Type B pancreatic cell (in vitro differentiated cells): ENCODE results near the gene CDC40. TPM values are rescaled to one million over a fixed set of nuclear protein-coding genes. Genes with fewer than 3 reads are reported as not detected.

Source experiments
- DNase-seq: peaks from one replicate; pipeline ENCODE4 v3.0.0; 2021; ENCODE audit warnings: mixed read lengths; ENCODE audit not compliant: unreplicated experiment; ENCODE audit errors: extremely low spot score
- H3K27ac Mint-ChIP-seq: 2 replicates; pipeline ENCODE4 v1.8.0; 2021; ENCODE audit warnings: mild to moderate bottlenecking, mixed read lengths
- H3K27me3 Mint-ChIP-seq: 2 replicates; pipeline ENCODE4 v1.8.0; 2021; ENCODE audit warnings: mixed read lengths
- H3K36me3 Mint-ChIP-seq: 2 replicates; pipeline ENCODE4 v1.8.0; 2021; ENCODE audit warnings: mixed read lengths
- H3K4me1 Mint-ChIP-seq: one replicate; pipeline ENCODE4 v1.8.0; 2021; ENCODE audit warnings: mixed read lengths; ENCODE audit not compliant: unreplicated experiment
- H3K4me3 Mint-ChIP-seq: 2 replicates; pipeline ENCODE4 v1.8.0; 2021; ENCODE audit warnings: mild to moderate bottlenecking, mixed read lengths
- H3K9me3 Mint-ChIP-seq: 2 replicates; pipeline ENCODE4 v1.8.0; 2021; ENCODE audit warnings: mixed read lengths
- total RNA-seq: library from RNA; stranded (reverse); gene quantifications from 2 replicates; pipeline ENCODE4 v1.2.1, GENCODE V29; 2021; ENCODE audit warnings: low replicate concordance
- TF ChIP-seq, protein P1 (sequence below): fragments of 200-600 bp; sonication (generic); conservative IDR thresholded peaks from 2 replicates; pipeline ENCODE4 v1.5.0; 2021; ENCODE audit warnings: antibody characterized with exemption, mild to moderate bottlenecking

Gene CDC40
- total RNA-seq, 1 donor from 2014 or later = 42.8 TPM

DNA sequence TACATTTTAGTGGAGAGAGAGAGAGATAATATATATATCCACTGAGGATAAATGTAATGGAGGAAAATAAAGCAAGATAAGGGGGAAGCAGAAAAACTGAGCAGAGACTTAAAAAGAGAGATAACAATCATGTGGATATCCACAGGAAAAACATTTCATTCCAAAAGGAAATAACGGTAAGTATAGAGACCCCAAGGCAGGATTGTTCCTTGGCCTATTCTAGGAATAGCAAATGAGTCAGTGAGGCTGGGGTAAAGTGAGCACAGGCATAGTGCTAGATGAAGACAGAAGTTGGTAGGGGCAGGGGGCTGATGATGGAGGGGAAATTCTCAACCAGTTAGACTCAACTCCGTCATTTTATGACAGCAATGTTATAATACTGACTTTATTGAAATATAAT is 11.2 kb downstream of the CDC40 start:
- TF ChIP-seq, protein P1, sequence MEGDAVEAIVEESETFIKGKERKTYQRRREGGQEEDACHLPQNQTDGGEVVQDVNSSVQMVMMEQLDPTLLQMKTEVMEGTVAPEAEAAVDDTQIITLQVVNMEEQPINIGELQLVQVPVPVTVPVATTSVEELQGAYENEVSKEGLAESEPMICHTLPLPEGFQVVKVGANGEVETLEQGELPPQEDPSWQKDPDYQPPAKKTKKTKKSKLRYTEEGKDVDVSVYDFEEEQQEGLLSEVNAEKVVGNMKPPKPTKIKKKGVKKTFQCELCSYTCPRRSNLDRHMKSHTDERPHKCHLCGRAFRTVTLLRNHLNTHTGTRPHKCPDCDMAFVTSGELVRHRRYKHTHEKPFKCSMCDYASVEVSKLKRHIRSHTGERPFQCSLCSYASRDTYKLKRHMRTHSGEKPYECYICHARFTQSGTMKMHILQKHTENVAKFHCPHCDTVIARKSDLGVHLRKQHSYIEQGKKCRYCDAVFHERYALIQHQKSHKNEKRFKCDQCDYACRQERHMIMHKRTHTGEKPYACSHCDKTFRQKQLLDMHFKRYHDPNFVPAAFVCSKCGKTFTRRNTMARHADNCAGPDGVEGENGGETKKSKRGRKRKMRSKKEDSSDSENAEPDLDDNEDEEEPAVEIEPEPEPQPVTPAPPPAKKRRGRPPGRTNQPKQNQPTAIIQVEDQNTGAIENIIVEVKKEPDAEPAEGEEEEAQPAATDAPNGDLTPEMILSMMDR = no peak
- H3K27me3 Mint-ChIP-seq = no peaks in the 10 kb centered on the region

DNA sequence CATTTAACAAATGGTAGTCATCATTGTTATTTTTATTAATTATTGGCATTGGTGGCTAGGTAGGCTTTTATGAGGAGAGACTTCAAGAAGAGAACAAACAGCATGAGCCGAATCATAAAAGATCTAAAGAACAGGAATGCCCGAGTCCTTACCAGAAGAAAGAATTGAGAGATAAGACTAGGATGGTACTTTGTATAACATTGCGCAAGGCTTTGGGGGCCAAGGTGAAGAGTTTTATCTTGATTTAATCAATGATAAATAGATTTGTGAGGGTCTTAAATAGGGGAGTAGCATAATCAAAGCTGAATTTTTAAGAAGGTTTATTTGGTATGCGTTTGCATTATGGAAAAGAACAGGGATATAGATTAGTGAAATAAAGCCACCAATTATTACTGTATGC is 15.4 kb downstream of the CDC40 start:
- TF ChIP-seq, protein P1 = no peak
- DNase-seq = no peak
- no peaks in the 10 kb centered on the region for H3K9me3 Mint-ChIP-seq
- no peak overlapping the region for H3K4me3 Mint-ChIP-seq
- H3K27ac Mint-ChIP-seq = no peak overlapping the region
- no peaks in the 10 kb centered on the region for H3K27me3 Mint-ChIP-seq
- H3K36me3 Mint-ChIP-seq = peaks cover 9% of the 10 kb centered on the region
- peaks cover 6% of the 10 kb centered on the region for H3K4me1 Mint-ChIP-seq

More for the DNA sequence above, 11.2 kb downstream of the CDC40 start:
- Mint-ChIP-seq H3K4me3 (no peak overlapping the region), H3K27ac (no peak overlapping the region), H3K4me1 (no peaks in the 10 kb centered on the region), H3K9me3 (no peaks in the 10 kb centered on the region), H3K36me3 (peaks cover 9% of the 10 kb centered on the region)
- no peak for DNase-seq

DNA sequence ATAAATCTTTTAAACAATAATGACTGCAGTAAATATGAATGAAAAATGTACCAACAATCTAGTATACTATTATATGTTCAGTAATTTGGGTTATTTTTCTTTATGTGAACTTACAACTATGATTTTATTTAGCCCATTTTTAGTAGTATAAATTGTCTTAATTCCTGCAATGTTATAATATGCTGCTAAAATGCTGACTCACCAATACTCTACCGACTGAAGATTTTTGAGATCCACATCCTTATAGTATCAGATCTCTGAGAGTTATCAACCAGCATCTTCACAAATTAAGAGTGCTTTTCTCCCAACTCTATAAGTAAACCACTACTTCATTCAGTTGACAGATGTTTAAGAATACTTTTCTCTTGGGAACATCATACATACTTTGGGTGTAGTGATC is 16.6 kb downstream of the CDC40 start:
- TF ChIP-seq, protein P1 = no peak
- Mint-ChIP-seq H3K9me3 (no peaks in the 10 kb centered on the region), H3K27ac (no peak overlapping the region)

DNA sequence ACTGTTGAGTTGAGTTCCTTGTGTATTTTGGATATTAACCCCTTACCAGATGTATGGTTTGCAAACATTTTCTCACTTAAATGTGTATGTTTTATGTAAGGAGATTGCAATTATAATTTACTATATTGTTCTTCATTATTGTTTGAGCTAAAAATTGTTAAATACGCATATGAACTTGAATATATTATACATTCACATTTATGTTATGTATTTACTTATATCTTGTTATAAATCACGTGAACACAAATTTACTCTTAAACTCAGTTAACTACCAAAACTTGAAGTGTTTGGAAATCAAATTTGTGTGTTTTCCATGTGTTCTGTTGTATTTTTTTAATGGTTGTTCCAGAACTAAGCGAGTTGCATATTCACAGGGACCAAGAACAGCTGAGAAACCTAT is 18.3 kb downstream of the CDC40 start:
- TF ChIP-seq, protein P1 = no peak
- DNase-seq = no peak
- no peak overlapping the region for H3K4me3 Mint-ChIP-seq
- peaks cover 12% of the 10 kb centered on the region for H3K4me1 Mint-ChIP-seq
- H3K27ac Mint-ChIP-seq = no peak overlapping the region
- no peaks in the 10 kb centered on the region for H3K9me3 Mint-ChIP-seq
- H3K27me3 Mint-ChIP-seq = no peaks in the 10 kb centered on the region
- peaks cover 9% of the 10 kb centered on the region for H3K36me3 Mint-ChIP-seq

More for the DNA sequence above, 16.6 kb downstream of the CDC40 start:
- Mint-ChIP-seq H3K4me1 (peaks cover 12% of the 10 kb centered on the region), H3K4me3 (no peak overlapping the region), H3K27me3 (no peaks in the 10 kb centered on the region), H3K36me3 (peaks cover 9% of the 10 kb centered on the region)
- no peak for DNase-seq

DNA sequence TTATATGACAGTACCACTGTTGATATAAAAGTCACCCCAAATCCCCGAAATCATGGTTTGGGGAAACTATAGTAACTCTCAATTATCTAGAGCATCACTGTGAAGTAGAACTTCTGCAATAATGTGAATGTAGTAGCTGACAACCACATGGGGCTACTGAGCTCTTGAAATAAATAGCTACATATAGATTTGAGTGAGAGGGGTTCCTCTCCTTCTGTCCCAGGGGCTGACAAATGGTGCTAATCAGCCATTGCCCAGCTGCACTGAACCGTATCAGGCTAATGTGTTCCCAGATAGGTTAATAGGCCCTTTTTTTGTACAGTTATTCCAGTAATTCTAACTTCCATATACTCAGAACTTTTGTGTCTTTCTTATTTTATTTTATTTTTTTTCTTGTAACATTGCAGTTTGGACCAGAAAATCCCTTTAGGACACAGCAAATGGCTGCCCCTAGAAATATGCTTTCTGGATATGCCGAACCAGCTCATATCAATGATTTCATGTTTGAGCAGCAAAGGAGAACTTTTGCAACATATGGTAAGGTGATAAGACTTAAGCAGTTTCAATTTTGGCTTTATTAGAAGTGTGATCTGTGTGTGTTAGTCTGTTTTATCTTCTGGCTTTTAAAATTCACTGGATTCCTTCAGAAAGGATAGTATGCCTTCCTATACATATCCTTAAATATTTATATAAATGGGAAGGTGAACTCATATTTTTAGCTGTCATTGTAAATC is 21.1 kb downstream of the CDC40 start:
- Mint-ChIP-seq H3K4me1 (peaks cover 12% of the 10 kb centered on the region), H3K9me3 (no peaks in the 10 kb centered on the region), H3K27me3 (no peaks in the 10 kb centered on the region), H3K4me3 (no peak overlapping the region), H3K36me3 (peaks cover 3% of the 10 kb centered on the region), H3K27ac (no peak overlapping the region)
- TF ChIP-seq, protein P1 = no peak
- DNase-seq = no peak
